Right lobe of liver (tissue), 4 donors: ENCODE data around the gene PIF1.

Source experiments
- CTCF ChIP-seq, 4 donors: fragments of 200-600 bp in 3 of 4; fragments of 450-650 bp in 1 of 4; IDR thresholded peaks; one replicate each; pipeline versions ENCODE4 v1.5.1 to v1.8.0; 2016 to 2022; ENCODE audit warnings: antibody characterized with exemption in 4 of 4, mild to moderate bottlenecking in 2 of 4
- POLR2A ChIP-seq: fragments of 450-650 bp; IDR thresholded peaks from one replicate; pipeline ENCODE4 v1.6.1; 2017; ENCODE audit warnings: antibody characterized with exemption, mild to moderate bottlenecking
- donor health status: DM: no; HTN: no; CAD: no.
- donor health status: DM: no; HTN: no; CAD: no.
- donor health status: DM: no; HTN: yes; CAD: no.

GRCh38 chr15:64861960-64862359, 36.5 kb upstream of the PIF1 start:
- TF ChIP-seq POLR2A, result no peak
- TF ChIP-seq CTCF (IDR thresholded peaks at IDR 0.05), result no peak
